Neural cell (in vitro differentiated cells): Measurements from ENCODE around the gene PROSER2.

Source experiments
- CTCF ChIP-seq: fragments of 450-650 bp; IDR thresholded peaks from 2 replicates; pipeline ENCODE4 v1.5.1; 2014; ENCODE audit warnings: antibody characterized with exemption, mild to moderate bottlenecking, moderate library complexity; ENCODE audit not compliant: poor library complexity, severe bottlenecking
- EP300 ChIP-seq: fragments of 450-650 bp; conservative IDR thresholded peaks from 2 replicates; pipeline ENCODE4 v1.6.1; 2014; ENCODE audit warnings: antibody characterized with exemption, mild to moderate bottlenecking, moderate library complexity; ENCODE audit not compliant: poor library complexity, severe bottlenecking
- EZH2 ChIP-seq: fragments of 200-600, 300-800 bp; shearing (Covaris generic), sonication (generic); IDR thresholded peaks from 2 replicates; pipeline ENCODE4 v1.6.1; 2014; ENCODE audit warnings: antibody characterized with exemption, low read length, borderline replicate concordance, mild to moderate bottlenecking; ENCODE audit not compliant: insufficient read depth, poor library complexity, severe bottlenecking
- POLR2AphosphoS5 ChIP-seq: IDR thresholded peaks from 2 replicates; pipeline ENCODE4 v1.6.1; 2012
- RAD21 ChIP-seq: fragments of 450-650 bp; conservative IDR thresholded peaks from 2 replicates; pipeline ENCODE4 v1.6.1; 2014; ENCODE audit warnings: antibody characterized with exemption, mild to moderate bottlenecking, moderate library complexity
- REST ChIP-seq: IDR thresholded peaks from 2 replicates; pipeline ENCODE4 v1.6.1; 2012; ENCODE audit warnings: borderline replicate concordance
- SMC3 ChIP-seq: fragments of 450-650 bp; conservative IDR thresholded peaks from 2 replicates; pipeline ENCODE4 v1.6.1; 2014; ENCODE audit warnings: antibody characterized with exemption, mild to moderate bottlenecking, moderate library complexity; ENCODE audit not compliant: poor library complexity
- TAF1 ChIP-seq: IDR thresholded peaks from 2 replicates; pipeline ENCODE4 v1.6.1; 2012; ENCODE audit warnings: low read depth

- TF ChIP-seq CTCF (no peak), SMC3 (no peak), EP300 (no peak), POLR2AphosphoS5 (no peak), TAF1 (no peak), REST (no peak), EZH2 (no peak), RAD21 (no peak)
These were observed 47.8 kb downstream of the PROSER2 start for GRCh38 chr10:11870900-11871400.
